Cardiac septum (tissue), 1 donor: ENCODE measurements around the gene ARSB. TPM values are rescaled to one million over a fixed set of nuclear protein-coding genes. Genes with fewer than 3 reads are reported as not detected.

Source experiments
- DNase-seq: peaks from one replicate; pipeline ENCODE4 v3.0.0-alpha.2; 2020; ENCODE audit warnings: low spot score
- intact Hi-C: fragments of 100-400 bp; cut with DNase I; formaldehyde crosslinking; loops from one replicate; pipeline ENCODE4 v1.14.0; 2022
- total RNA-seq: library from RNA; stranded (reverse); fragmentation: NEBNext Ultra II Directional; extraction: Animal tissue kit (Norgen Biotek cat#: 25700); gene quantifications from one replicate; pipeline ENCODE4 v1.2.1, GENCODE V29; 2021
- donor health status: DM: no; HTN: no; CAD: no.

ARSB gene
- total RNA-seq, 1 donor from 2014 or later = 13.5 TPM

DNA sequence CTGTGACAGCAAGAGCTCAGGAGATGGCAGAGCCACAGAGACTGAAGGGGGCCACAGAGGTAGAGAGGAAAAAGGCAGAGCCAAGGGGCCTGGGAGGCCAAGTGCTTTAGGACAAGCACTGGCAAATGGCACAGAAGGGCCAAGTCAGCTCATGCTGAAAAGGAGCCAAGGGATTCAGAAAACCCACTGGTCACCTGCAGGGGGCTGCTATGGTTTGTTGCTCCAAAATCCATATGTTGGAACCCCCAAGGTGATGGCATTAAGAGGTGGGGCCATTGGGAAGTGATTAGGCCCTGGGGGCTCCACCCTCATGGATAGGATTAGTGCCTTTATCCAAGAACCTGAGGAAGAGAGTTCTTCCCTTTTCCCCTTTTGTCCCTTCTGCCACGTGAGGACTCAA is 165.4 kb downstream of the ARSB start:
- DNase-seq = no peak
- intact Hi-C loops = no loop called here

DNA sequence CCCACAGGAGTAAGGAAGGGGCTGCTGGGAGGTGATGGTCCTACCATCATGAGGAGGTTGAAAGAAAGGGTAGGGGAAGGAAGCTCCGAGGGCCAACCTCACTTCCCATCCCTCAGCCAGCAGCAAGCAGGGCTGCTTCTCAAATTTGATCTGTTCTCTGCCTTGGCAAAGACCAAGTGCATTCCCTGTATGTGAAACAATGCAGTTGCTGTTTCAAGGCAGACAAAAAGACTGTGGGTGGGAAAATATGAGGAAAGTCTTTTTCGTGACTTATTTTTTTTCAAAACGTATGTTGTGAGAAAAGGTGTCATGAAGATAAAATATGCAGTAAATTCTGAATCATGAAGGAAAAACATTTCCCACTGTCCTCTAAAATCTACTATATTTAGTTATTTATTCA is 165.9 kb downstream of the ARSB start:
- no peak for DNase-seq

DNA sequence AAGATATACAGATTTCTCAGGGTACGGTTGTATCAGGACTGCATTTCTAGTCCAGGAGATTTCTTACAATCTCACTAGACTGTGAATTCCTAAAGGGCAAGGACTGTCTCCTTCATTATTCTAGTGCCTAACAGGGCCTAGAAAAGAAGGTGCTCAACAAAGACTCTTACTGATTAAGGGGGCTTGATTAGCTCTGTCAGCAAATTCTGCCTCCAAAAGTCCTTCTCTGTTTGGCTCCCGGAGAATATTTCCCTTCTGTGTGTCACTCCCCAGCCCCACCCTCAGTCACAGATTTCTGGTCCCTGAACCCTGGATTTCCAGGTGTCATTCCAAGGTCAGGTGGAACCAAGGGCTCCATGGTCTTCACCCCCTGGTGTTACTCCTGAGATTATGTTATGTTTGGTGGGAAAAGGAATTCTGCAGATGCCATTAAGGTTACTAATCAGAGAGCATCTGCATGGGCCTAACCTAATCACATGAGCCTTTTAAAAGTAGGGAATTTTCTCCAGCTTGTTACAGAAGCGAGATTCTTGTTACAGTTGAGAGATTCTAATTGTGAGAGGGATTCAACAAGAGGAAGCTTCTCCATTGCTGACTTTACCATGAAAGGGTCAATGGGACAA is 168.9 kb downstream of the ARSB start:
- no peak for DNase-seq
- intact Hi-C loops = no loop called here

More for the DNA sequence above, 165.9 kb downstream of the ARSB start:
- intact Hi-C loops = no loop called here

DNA sequence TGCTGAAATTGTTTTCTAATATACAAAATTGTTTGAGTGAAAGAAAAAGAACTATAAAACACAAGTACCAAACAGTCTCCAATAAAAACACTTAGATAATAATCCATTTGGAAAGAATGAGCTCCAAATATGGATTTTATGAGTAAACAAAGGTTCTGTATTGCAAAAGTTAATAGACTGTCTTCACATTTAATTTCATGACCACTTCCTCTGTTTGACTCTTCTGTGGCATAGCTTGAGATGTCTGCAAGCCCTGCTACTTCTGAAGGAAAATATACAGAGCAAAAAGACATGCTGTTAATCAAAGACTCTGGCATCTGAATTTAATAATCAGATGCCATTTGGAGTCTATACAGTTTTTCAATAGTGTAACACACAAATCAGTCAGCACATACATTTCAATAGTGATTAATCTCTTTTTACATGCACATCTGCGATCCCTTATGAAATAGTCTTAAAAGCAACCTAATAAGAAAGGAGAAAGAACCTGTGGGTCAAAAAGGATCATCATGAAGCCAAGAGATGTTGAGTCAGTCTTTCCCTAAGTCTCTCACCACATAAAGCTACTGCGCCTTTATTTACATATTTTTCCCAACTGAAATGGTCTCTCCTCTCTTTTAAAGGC is 171.1 kb downstream of the ARSB start:
- intact Hi-C loops = no loop called here
- no peak for DNase-seq

DNA sequence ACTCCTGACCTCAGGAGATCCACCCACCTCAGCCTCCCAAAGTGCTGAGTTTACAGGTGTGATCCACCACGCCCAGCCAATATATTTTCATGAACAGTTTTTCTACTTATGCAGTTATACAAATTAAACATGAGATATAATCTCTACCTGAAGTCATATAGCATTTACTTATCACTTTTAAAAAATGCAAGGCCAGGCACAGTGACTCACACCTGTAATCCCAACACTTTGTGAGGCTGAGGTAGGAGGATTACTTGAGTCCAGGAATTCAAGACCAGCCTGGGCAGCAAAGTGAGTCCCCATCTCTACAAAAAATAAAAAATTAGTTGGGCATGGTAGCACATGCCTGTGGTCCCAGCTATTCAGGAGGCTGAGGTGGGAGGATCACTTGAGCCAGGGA is 171.8 kb downstream of the ARSB start:
- intact Hi-C loops = no loop called here
- DNase-seq = no peak

DNA sequence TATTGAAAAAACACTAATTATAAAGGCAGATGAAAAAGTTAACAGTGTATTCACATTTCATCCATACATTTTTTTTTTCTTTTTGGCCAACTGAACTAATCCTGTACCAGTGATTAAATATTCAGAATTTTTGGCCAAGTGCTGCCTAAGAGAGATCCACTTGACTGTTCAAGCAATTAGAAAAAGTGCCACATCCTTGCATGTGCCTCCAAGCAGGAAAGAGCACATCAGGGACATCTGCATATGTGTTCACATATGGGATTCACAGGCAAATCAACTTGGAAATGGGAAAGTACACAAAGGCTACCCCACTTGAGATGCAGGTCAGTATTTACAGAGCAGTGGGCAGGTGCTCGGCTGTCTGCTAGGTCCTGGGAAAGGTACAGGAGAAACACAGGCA is 173.2 kb downstream of the ARSB start:
- intact Hi-C loops = no loop called here

DNA sequence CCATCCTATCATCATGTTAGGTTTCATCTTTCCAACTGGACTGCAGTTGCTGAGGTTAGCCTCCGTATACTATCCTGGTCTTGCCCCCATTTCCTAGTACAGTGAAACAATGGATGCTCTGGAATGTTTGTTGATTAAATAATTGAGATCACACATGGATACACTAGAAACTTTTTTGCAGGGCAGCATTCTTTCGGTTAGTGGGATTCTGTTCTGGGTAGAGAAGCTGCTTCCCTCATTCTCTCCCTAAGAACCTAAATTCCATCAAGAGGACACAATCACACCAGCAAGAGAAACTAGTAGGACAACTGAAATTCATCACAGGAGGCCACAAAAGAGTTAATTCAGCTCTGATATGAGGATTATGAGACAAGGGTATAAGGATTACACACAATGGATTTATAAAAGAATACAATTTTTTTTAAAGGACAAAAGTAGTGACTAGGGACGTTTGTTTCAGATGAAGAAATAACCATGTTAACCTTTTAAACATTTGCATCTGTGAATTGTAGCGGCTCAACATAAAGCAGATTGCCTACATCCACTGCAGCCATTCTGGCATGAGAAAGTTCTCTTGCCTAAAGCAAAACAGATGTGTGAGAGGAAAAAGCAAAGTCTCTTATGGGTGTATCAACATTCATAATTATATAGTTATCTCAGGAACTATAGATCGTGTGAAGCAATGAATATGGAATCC is 173.8 kb downstream of the ARSB start:
- no peak for DNase-seq
- intact Hi-C loops = no loop called here

More for the DNA sequence above, 173.2 kb downstream of the ARSB start:
- DNase-seq = no peak

DNA sequence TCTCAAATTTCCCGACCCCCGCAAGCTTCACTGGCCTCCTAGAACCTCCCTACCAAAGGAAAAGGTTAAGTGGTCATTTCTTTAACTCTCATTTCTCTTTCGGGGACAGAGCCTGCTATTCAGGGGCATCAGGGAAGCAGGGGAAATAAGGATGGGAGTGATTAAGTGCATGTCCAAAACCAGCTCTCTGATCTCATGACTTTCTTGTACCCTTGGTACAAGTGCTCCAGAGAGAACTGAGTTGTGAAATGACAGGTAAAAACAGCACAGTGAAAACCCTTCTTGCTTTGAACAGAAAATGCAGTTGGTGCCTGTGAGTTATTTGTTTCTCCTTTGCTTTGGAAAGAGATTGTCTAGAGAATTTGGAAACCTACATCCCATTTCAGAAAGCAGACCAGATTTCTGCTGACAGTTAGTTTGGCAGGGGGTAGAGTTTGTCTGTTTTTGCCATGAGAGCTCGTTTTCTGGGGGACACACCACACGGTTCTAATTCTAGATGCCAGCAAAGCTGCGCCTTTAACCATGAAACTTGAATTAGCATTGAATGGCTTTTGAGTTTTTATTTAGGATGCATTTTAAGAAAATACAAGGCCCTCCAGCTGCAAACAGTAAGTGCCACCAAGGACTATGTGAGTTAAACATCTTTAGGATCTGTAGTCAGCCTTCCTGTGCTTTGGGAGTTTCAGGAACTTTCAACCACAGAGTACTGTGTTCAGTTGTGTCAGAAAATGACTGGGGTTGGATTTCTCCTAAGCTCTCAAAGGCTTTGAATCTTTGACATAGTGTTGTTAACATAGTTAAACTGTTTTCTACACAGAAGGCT is 174.8 kb downstream of the ARSB start:
- DNase-seq = no peak
- intact Hi-C loops = no loop called here

DNA sequence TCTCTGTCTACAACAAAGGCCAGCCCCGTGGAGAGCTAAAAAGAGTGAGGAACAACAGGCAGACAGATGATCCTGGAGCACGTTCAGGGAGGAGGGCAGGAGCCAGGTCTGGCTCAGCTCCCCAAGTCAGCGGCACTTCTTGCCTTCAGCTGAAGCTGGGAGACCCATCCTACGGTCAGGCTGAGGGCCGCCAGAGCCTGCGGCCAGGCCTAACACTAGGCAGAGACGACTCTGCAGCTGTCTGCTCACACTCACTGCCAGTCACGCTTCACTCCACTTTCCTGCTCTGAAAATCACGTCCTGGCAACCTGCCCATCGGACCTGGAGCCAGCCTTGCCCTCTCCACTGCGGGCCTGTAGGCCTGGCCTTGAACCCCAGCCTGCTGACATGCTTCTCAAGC is 175.7 kb downstream of the ARSB start:
- no peak for DNase-seq
- intact Hi-C loops = no loop called here

DNA sequence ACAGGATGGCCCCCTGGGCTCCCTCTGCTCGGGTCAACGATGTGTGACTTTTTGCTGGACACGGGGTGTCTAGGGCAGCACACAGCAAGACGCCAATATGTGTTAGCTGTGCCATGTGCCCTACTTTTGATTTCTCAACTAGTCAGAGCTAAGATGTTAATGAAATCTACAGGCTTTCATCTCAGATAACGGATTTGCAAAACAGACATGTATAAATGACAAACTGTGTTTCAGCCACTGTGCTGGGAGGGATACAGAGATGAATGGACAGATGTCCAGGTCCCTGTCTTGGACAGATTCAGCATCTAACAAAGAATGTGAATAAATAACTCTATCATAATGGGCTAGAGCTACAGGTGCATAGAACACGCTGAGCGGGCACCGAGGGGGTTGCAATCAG is 176.3 kb downstream of the ARSB start:
- intact Hi-C loops = no loop called here
- DNase-seq = no peak

DNA sequence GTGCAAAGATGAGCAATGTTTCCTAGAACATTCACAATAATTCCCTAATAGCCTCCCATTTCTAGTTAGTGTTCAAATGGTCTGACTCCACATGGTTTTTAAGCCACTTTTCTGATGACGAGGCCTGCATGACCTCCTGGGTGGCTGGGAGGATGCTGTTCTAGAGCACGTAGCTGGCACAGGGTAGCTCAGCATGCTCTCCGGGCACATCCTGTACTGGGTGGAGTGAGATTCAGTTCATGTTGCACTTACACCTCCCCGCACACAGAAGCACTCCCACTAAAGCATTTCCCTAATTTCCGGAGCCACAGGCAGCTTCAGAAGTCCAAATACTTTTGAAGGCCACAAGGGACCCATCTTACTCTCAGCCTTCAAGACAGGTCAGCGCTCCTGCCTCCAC is 176.7 kb downstream of the ARSB start:
- DNase-seq = no peak
- intact Hi-C loops = no loop called here

DNA sequence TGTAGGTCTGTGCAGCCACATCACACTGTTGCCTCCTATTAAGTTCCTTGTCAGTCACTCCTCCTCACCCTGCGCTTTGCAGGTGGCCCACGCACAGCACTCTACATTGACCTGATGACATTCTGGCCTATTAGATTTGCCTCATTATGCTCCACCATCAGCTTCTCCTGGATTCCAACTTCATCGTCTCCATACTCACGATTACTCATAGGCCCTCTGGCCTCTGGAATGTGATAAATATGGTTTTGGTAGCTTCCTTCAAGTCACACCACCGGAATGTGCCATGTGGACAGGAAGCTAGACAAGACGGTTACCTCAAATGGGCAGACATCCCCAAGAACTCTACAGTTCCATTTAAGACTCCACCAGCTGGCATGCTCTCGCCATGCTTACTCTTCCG is 178.6 kb downstream of the ARSB start:
- intact Hi-C loops = no loop called here
- no peak for DNase-seq

DNA sequence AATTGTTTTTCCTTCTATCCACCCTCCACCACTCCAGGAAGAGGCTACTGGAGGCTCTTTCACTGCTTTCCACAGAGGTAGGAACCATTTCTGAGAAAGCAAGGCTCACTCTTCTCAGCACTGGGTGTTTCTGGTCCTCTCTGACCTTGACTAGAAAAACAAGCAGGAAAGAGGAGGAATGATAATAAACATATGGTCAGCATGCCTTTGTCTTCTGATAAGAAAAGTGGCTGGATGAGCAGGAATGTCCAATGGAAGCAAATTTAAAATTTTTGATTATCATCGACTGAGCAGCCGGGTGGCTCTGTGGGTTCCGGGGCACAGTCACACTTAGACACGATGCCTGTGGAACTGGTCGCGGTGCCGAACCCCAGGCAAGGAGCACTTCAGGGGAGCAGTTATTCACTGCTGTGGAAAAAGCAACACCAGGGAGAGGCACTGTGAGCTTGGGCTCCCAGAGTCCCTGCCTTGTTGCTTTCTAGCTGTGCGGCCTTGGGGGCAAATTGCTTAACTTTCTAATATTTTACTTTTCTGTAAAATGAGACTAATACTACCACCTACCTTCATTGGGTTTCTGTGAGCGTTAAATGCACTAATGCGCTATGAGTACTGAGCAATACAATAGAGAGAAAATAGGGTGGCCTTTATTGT is 179.5 kb downstream of the ARSB start:
- no peak for DNase-seq
- intact Hi-C loops = no loop called here

DNA sequence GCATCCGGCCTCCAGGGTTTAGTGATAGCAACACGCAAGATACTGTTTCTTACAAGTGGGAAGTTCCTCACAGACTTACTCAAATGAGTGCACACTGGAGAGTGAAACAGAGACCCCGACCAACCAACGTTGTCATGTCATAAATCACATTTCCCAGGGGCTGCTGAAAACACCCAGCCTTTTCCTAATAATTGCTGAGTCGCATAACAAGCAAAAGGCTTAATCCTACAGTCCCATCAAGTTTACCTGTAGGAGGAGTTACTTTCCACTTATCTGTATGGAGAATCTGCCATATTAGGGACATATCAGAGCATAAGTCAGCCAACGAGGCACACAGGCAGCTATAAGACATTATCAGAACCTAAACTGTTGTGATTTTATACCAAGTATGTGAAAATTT is 180.1 kb downstream of the ARSB start:
- intact Hi-C loops = no loop called here
- DNase-seq = no peak

DNA sequence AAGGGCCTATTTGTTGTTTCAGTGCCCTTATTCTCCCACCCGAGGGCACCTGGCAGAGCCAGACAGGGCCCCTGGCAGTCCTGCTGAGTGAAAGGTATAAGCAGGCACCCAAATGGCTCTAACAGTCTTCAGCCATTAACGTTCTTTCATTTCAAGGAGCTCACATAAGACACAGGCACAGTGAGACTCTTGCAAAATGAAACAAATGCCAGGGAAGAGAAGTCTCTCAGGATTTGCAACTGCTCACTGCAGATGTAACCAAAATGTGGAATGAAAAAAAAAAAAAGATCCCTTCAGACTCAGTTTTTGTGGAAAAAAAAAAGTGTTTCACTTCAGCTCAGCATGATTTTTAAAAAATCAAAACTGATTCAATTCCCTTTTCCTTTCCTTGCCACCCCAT is 181.2 kb downstream of the ARSB start:
- intact Hi-C loops = no loop called here

DNA sequence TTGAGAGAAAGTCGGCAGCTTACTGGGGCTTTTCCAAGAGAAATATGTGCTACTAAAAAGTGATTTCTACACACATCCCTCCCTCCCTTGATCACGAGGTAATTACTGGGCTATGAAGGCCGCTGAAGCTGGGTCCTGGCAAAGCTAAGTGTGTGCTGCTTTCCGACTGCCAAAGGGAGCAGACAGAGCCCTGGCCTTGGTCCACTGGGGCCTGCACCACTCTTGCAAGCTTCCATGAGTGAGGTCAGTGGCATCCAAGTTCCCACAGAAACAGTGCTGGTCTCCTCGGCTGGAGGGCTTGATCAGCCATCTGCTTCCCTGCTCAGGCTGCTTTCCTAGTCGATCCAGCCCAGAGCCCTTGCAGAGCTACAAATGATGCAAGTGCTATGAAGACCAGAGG is 181.8 kb downstream of the ARSB start:
- DNase-seq = no peak
- intact Hi-C loops = no loop called here

More for the DNA sequence above, 181.2 kb downstream of the ARSB start:
- DNase-seq = no peak

DNA sequence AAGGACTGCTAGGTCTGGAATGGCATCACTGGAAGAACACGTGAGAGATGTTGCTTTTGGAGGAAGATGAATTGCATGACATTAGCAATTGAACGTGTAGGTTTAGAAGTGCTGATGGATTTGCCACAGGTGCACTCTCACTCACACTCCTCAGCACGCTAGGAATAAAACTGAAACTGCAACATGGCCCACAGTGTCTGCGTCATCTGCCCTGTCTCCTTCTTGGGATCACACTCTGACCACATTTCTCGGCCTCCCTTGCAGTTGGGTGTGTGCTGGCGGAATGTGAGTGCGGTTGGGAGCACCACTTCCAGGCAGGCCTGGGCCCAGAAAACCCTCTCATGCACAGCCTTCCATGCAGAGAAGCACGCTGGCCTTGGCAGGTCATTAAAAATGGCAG is 183.7 kb downstream of the ARSB start:
- intact Hi-C loops = no loop called here
- no peak for DNase-seq

DNA sequence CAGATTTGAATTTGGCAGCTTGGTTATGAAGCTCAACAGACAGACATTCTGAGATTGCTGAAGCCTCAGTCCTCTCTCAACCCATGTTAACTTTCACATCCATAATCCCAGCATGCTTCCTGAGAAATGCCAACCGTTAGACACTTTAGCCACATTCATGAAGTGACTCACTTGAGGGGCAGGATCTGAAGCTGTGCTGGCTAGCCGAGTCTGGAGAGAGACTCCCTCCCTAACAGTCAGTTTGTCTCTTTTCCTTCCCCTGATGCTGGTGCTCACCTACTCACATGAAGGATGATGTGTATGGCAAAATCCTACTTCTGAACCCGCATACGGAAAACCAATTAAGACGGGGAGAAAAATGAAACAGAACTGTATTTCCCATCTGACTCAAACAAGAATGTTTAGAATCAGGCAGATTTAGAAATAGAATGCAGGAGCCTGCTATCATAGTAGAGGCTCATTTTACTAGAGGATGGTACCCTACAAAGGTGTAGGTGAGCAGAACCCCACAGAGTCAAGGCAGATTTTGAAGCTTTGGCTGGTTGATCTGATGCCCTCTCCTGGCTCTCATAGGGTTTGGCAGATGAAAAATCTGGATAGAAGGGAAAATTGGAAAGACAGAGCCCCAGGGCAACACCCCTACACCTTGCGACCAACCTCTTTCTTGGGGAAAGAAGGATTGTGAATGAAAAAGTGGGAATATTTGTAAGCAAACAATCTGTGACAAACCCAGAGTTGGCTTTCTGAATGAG is 185.7 kb downstream of the ARSB start:
- DNase-seq = no peak
- intact Hi-C loops = no loop called here

DNA sequence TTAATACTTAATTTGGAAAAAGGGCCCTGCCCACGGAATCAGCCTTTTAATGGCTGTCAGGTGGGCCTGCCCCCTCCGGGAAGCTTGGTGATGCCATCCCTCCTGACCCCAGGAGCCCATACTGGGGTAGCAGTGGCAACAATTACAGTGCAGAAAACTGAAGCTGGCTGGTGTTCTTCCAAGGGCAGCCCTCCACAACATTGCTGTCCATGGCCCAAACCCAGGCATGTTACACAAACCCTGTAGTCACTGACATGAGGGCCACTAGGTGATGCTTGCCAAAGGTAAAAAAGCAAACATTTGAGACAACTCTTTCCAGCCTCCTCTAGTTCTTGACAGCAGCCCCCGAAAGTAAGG is 186.5 kb downstream of the ARSB start:
- no peak for DNase-seq
- intact Hi-C loops = no loop called here
